ENCODE measurements around the gene PDE4D.

- TF ChIP-seq POLR2A (IDR thresholded peaks at IDR 0.05; ENCODE audit: low read depth, low read length), result no peak
- no peak for TF ChIP-seq POLR2AphosphoS5 (IDR thresholded peaks at IDR 0.05; ENCODE audit: low read depth, low read length)
These were observed 393.5 kb downstream of the PDE4D start for GRCh38 chr5:59500014-59500413.
